ENCODE data around the gene PTH2. TPM values are rescaled to one million over a fixed set of nuclear protein-coding genes. Genes with fewer than 3 reads are reported as not detected.

PTH2 gene
- total and polyA plus RNA-seq, 9 donors, result not detected

DNA sequence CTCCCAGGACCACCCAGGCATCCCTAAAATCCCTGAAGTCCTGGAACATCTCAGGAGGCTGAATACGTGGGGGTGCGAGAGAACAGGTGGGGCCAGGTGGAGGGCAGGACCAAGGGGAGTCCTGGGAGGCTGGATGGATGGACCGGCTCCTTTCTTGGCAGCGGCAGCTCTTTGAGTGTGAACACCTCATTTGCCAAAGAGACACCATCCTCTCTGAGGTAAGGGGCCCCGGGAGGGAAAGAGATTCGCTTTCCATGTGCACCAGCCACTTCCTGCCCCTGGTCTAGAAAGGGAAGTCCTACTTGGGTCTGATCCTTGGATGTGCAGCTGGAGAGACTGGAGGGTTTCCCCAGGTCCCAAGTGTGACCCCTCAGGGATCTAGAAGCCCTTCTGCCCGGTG lies 16.2 kb downstream of the PTH2 start:
- intact Hi-C loops (cut with DNase I), result no loop called here
- TF ChIP-seq POLR2A (IDR thresholded peaks at IDR 0.05) (no peak), EP300 (IDR thresholded peaks at IDR 0.05) (no peak)
- TF ChIP-seq, protein P1, sequence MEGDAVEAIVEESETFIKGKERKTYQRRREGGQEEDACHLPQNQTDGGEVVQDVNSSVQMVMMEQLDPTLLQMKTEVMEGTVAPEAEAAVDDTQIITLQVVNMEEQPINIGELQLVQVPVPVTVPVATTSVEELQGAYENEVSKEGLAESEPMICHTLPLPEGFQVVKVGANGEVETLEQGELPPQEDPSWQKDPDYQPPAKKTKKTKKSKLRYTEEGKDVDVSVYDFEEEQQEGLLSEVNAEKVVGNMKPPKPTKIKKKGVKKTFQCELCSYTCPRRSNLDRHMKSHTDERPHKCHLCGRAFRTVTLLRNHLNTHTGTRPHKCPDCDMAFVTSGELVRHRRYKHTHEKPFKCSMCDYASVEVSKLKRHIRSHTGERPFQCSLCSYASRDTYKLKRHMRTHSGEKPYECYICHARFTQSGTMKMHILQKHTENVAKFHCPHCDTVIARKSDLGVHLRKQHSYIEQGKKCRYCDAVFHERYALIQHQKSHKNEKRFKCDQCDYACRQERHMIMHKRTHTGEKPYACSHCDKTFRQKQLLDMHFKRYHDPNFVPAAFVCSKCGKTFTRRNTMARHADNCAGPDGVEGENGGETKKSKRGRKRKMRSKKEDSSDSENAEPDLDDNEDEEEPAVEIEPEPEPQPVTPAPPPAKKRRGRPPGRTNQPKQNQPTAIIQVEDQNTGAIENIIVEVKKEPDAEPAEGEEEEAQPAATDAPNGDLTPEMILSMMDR (IDR thresholded peaks at IDR 0.05), result no peak
- no peak overlapping the region for H3K4me3 ChIP-seq
- H3K9me3 ChIP-seq, result no peaks in the 10 kb centered on the region
- 64 to 74% (median 68%) methylated on average over 7 of the region's 7 CpGs for WGBS, 3 donors
- no peak overlapping the region for H3K27ac ChIP-seq
- DNase-seq, result no peak
- no peaks in the 10 kb centered on the region for H3K4me1 ChIP-seq (ENCODE audit: insufficient read depth)
- H3K27me3 ChIP-seq, result no peaks in the 10 kb centered on the region
- H3K36me3 ChIP-seq, result no peaks in the 10 kb centered on the region

DNA sequence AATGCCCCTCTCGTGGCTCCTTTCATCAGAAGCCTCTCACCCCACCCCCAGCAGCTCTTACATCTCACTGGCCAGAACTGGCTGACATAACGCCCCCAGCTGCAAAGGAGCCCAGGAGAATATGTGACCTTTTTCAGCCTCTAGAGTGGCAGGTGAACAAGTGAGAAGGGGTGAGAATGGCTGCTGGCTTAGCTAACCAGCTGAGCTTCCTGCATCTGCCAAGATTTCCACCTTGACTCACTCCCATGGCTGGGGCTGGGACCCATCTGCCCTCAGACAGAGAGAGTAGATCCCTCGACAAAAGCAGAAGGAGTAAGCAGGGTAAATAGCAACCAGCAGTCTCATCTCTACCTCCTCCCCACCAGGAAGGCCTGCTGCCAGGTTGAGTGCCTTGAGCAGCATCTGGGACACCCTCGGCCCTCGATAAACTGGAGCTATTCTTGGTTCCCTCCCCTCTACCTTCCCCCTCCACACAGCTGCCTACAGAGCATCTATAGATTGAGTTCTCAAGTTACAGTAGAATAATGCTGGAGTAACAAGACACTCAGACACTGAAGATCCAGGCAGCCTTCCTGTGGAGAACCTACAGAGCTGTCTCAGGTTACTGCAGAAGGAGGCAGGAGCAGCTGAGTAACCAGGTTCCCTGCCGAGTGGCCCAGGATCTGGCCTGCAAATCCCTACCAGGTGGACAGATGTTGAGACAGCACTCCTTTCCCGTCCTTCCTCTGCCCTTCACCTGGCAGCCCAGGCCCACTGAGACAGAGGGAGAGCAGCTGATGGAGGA lies 19.6 kb downstream of the PTH2 start:
- H3K4me1 ChIP-seq (ENCODE audit: insufficient read depth), result no peaks in the 10 kb centered on the region
- TF ChIP-seq, protein P1 (IDR thresholded peaks at IDR 0.05), result no peak
- TF ChIP-seq EP300 (IDR thresholded peaks at IDR 0.05) (no peak), POLR2A (IDR thresholded peaks at IDR 0.05) (no peak)
- no peaks in the 10 kb centered on the region for H3K27me3 ChIP-seq
- H3K27ac ChIP-seq, result no peak overlapping the region
- WGBS, 3 donors, result 42 to 51% (median 47%) methylated on average over 7 of the region's 7 CpGs
- intact Hi-C loops (cut with DNase I), result no loop called here
- H3K9me3 ChIP-seq, result no peaks in the 10 kb centered on the region
- DNase-seq, result no peak
- H3K36me3 ChIP-seq, result no peaks in the 10 kb centered on the region
- no peak overlapping the region for H3K4me3 ChIP-seq

DNA sequence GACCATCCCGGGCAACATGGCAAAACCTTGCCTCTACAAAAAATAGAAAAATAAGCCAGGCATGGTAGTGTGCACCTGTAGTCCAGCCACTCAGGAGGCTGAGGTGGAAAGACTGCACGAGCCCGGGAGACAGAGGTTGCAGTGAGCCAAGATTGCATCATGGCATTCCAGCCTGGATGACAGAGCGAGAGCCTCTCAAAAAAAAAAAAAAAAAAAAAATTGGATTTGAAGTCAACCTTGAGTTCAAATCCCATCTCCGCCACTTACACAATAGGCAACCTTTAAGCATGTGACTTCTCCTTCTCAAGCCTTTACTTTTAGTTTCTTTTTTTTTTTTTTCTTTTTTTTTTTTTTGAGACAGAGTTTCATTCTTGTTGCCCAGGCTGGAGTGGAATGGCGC lies 23.2 kb downstream of the PTH2 start:
- no peak overlapping the region for H3K4me3 ChIP-seq
- H3K4me1 ChIP-seq (ENCODE audit: insufficient read depth), result no peaks in the 10 kb centered on the region
- H3K36me3 ChIP-seq, result no peaks in the 10 kb centered on the region
- TF ChIP-seq POLR2A (IDR thresholded peaks at IDR 0.05) (no peak), EP300 (IDR thresholded peaks at IDR 0.05) (no peak)
- TF ChIP-seq, protein P1 (IDR thresholded peaks at IDR 0.05), result no peak
- no peaks in the 10 kb centered on the region for H3K27me3 ChIP-seq
- WGBS, 3 donors, result 76 to 88% (median 85%) methylated on average over 6 of the region's 6 CpGs
- intact Hi-C loops (cut with DNase I), result no loop called here
- DNase-seq, result no peak
- H3K27ac ChIP-seq, result no peak overlapping the region
- H3K9me3 ChIP-seq, result no peaks in the 10 kb centered on the region

DNA sequence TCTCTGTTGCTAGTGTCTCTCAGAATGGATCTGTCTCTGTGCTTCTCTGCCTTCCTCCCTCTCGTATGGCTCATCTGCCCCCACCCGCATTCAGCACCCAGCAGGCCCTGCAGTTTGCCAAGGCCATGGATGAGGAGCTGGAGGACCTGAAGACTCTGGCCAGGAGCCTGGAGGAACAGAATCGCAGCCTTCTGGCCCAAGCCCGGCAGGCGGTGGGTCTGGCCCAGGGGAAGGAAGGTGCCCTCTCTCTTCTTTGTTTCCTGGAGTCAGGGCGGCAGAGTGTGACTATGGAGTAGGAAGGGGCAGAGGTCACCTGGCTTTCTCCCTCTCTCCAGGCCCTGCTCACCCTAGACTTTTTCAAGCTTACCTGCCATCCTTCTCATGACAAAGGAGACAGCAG lies 24.3 kb downstream of the PTH2 start:
- Histone ChIP-seq H3K27ac (no peak overlapping the region), H3K36me3 (no peaks in the 10 kb centered on the region), H3K4me3 (no peak overlapping the region), H3K4me1 (ENCODE audit: insufficient read depth) (no peaks in the 10 kb centered on the region), H3K27me3 (no peaks in the 10 kb centered on the region), H3K9me3 (no peaks in the 10 kb centered on the region)
- intact Hi-C loops (cut with DNase I), result loop anchor here in 1 of 4 donors (5.0 kb wide), 1 partner anchor 38 kb away; no protein-coding TSS in a partner anchor
- 80 to 86% (median 85%) methylated on average over 6 of the region's 6 CpGs for WGBS, 3 donors
- TF ChIP-seq POLR2A (IDR thresholded peaks at IDR 0.05) (no peak), EP300 (IDR thresholded peaks at IDR 0.05) (no peak)
- TF ChIP-seq, protein P1 (IDR thresholded peaks at IDR 0.05), result no peak
- no peak for DNase-seq
